ELF-1 (cell line): ENCODE measurements around the gene LOXL1.

Experiments
- DNase-seq: peaks from one replicate; pipeline ENCODE4 v3.0.0-alpha.2; 2016; ENCODE audit warnings: low read depth, low spot score

The LOXL1 gene

GRCh38 chr15:73991726-73992593 lies 65.7 kb downstream of the LOXL1 start, which contains the start of gene STOML1:
TSS of gene STOML1 (minus strand) at chr15:73992295. CDS start at chr15:73992223, 72 bp downstream.
- peak; percentile 95 for DNase-seq

DNA sequence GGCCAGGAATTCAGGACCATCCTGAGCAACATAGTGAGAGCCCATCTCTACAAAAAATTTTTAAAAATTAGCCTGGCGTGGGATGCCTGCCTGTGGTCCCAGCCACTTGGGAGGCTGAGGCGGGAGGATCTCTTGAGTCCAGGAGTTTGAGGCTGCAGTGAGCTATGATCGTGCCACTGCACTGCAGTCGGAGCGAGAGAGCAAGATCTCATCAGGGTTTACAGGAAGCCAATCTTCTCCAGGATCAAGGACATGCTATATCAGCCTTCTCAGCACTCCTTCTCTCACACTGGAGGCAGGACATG lies 66.3 kb downstream of the LOXL1 start:
- DNase-seq = no peak

- DNase-seq = no peak
Measured at GRCh38 chr15:73993211-73993994, 67.1 kb downstream of the LOXL1 start.

GRCh38 chr15:73994413-73994883 lies 68.2 kb downstream of the LOXL1 start, which contains the start of gene PML:
TSS of gene PML (plus strand) at chr15:73994716. CDS start at chr15:73994813, 97 bp downstream.
- DNase-seq = peak; percentile 94

- DNase-seq = peak; percentile 30
Measured at GRCh38 chr15:73994912-73995622, 68.8 kb downstream of the LOXL1 start.

DNA sequence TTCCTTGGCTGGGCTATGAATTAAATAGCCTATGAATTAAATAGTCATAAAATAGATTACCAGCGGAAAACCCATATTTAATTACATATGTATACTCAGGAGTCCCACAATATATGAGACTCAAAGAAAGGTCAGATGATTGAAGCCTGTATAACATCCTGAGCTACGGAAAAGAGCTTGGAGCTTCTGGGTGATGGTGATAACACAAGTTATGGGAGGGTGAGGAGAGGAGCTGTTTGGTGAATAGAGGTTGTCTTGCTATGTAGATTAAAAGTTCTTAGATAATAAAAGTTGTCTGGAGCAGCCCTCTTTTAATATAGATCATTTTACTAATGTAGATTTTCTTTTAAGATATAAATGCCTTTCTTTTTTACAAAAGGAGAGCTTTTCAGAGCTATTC lies 70.0 kb downstream of the LOXL1 start:
- DNase-seq = no peak

GRCh38 chr15:73996939-73997338 lies 70.7 kb downstream of the LOXL1 start:
- no peak for DNase-seq

DNA sequence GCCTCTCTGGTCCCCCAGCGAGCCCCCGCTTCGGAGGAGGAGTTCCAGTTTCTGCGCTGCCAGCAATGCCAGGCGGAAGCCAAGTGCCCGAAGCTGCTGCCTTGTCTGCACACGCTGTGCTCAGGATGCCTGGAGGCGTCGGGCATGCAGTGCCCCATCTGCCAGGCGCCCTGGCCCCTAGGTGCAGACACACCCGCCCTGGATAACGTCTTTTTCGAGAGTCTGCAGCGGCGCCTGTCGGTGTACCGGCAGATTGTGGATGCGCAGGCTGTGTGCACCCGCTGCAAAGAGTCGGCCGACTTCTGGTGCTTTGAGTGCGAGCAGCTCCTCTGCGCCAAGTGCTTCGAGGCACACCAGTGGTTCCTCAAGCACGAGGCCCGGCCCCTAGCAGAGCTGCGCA lies 71.7 kb downstream of the LOXL1 start:
- DNase-seq = no peak
